Sigmoid colon (tissue), 7 donors: ENCODE results near the gene IRF4. TPM values are rescaled to one million over a fixed set of nuclear protein-coding genes. Genes with fewer than 3 reads are reported as not detected.

Experiments
- DNase-seq: peaks from one replicate; pipeline ENCODE4 v3.0.0-alpha.2; 2019
- H3K27ac ChIP-seq, 4 donors: fragments of 200-600 bp; sonication (generic); one replicate each; pipeline ENCODE4 v1.5.1; 2016 to 2019; ENCODE audit warnings: mild to moderate bottlenecking in 1 of 4
- H3K27me3 ChIP-seq, 3 donors: fragments of 200-600 bp; sonication (generic); one replicate each; pipeline ENCODE4 v1.5.1; 2019; ENCODE audit warnings: mild to moderate bottlenecking in 1 of 3
- H3K36me3 ChIP-seq, 4 donors: fragments of 200-600 bp; sonication (generic); one replicate each; pipeline ENCODE4 v1.5.1; 2016 to 2019
- H3K4me1 ChIP-seq, 4 donors: fragments of 200-600 bp; sonication (generic); one replicate each; pipeline ENCODE4 v1.5.1; 2017 to 2019
- H3K4me3 ChIP-seq, 4 donors: fragments of 200-600 bp; sonication (generic); one replicate each; pipeline ENCODE4 v1.5.1; 2017 to 2019; ENCODE audit warnings: mild to moderate bottlenecking in 2 of 4, moderate library complexity in 1 of 4
- H3K9me3 ChIP-seq, 4 donors: fragments of 200-600 bp in 3 of 4; sonication (generic) in 3 of 4; one replicate each; pipeline versions ENCODE4 v1.5.1 to v1.6.1; 2013 to 2019
- CTCF ChIP-seq, 4 experiments: fragments of 450-650 bp in 3 of 4; fragments of 200-600 bp in 1 of 4; IDR thresholded peaks; one replicate each; pipeline ENCODE4 v1.5.1; 2016 to 2019; ENCODE audit warnings: antibody characterized with exemption in 4 of 4, mild to moderate bottlenecking in 3 of 4, moderate library complexity in 2 of 4
- EP300 ChIP-seq, 4 donors: sonication (generic); formaldehyde crosslinking; IDR thresholded peaks; one replicate each; pipeline ENCODE4 v1.6.1; 2017; ENCODE audit warnings: antibody characterized with exemption in 4 of 4
- POLR2A ChIP-seq, 2 donors: fragments of 450-650 bp; IDR thresholded peaks; one replicate each; pipeline ENCODE4 v1.6.1; 2016; ENCODE audit warnings: antibody characterized with exemption in 2 of 2, mild to moderate bottlenecking in 2 of 2, moderate library complexity in 2 of 2
- POLR2AphosphoS5 ChIP-seq, 4 donors: sonication (generic); formaldehyde crosslinking; IDR thresholded peaks; one replicate each; pipeline ENCODE4 v1.6.1; 2017; ENCODE audit warnings: antibody characterized with exemption in 4 of 4
- WGBS, 2 donors: extraction: QIAGEN DNeasy Blood & Tissue Kit; methylation state at CpG; one replicate each; pipeline ENCODE4 v1.1.7; 2013; 5-methylcytosine and 5-hydroxymethylcytosine counted together
- intact Hi-C: fragments of 100-400 bp; cut with DNase I; formaldehyde crosslinking; loops from one replicate; pipeline ENCODE4 v1.15.1; 2023
- polyA plus RNA-seq, 3 donors: library from polyadenylated mRNA; stranded (reverse); fragments of 200-250 nt; gene quantifications; one replicate each; pipeline ENCODE4 v1.2.3, GENCODE V29; 2013
- total RNA-seq, 4 donors: library from RNA; depleted of rRNA; stranded (reverse); fragments of >200 nt; gene quantifications; one replicate each; pipeline ENCODE4 v1.1.0, GENCODE V29; 2016
- donor health status: healthy with polysubstance abuse.
- donor health status: Bipolar disorder and iron deficiency.
- donor health status: healthy.

Gene IRF4
- total and polyA plus RNA-seq, 7 donors: 0.28 to 9.3 (median 0.46) TPM

GRCh38 chr6:350371-350770, 41.2 kb upstream of the IRF4 start:
- Histone ChIP-seq H3K4me3 (no peak overlapping the region), H3K27me3 (no peaks in the 10 kb centered on the region), H3K4me1 (peaks cover 0 to 9% (median 3%) of the 10 kb centered on the region in 4 donors), H3K36me3 (peaks cover 13 to 32% (median 16%) of the 10 kb centered on the region in 4 donors), H3K27ac (no peak overlapping the region), H3K9me3 (no peaks in the 10 kb centered on the region)
- 91 to 93% methylated on average over 9 of the region's 9 CpGs for WGBS, 2 donors
- intact Hi-C loops: no loop called here
- no peak for DNase-seq
- no peak for TF ChIP-seq POLR2A (IDR thresholded peaks at IDR 0.05)
- no peak for TF ChIP-seq POLR2AphosphoS5 (IDR thresholded peaks at IDR 0.05)
- no peak for TF ChIP-seq CTCF (IDR thresholded peaks at IDR 0.05)
- TF ChIP-seq EP300 (IDR thresholded peaks at IDR 0.05): no peak

GRCh38 chr6:351011-351866, 40.3 kb upstream of the IRF4 start:
- H3K36me3 ChIP-seq: peaks cover 13 to 32% (median 16%) of the 10 kb centered on the region in 4 donors
- 90 to 92% methylated on average over 31 of the region's 31 CpGs for WGBS, 2 donors
- peak; percentile 65 for DNase-seq
- TF ChIP-seq POLR2AphosphoS5 (IDR thresholded peaks at IDR 0.05): no peak
- no peak for TF ChIP-seq EP300 (IDR thresholded peaks at IDR 0.05)
- TF ChIP-seq CTCF (IDR thresholded peaks at IDR 0.05): no peak
- no peak for TF ChIP-seq POLR2A (IDR thresholded peaks at IDR 0.05)
- no peaks in the 10 kb centered on the region for H3K27me3 ChIP-seq
- intact Hi-C loops: no loop called here
- peaks cover 0 to 3% (median under 1%) of the 10 kb centered on the region in 4 donors for H3K4me1 ChIP-seq
- no peak overlapping the region for H3K4me3 ChIP-seq
- no peaks in the 10 kb centered on the region for H3K9me3 ChIP-seq
- H3K27ac ChIP-seq: no peak overlapping the region

- intact Hi-C loops: no loop called here
- peaks cover 13 to 32% (median 16%) of the 10 kb centered on the region in 4 donors for H3K36me3 ChIP-seq
Measured at GRCh38 chr6:351867-352289, 39.7 kb upstream of the IRF4 start.

GRCh38 chr6:352474-352873, 39.1 kb upstream of the IRF4 start:
- peaks cover 13 to 32% (median 16%) of the 10 kb centered on the region in 4 donors for H3K36me3 ChIP-seq
- H3K4me3 ChIP-seq: no peak overlapping the region
- no peaks in the 10 kb centered on the region for H3K9me3 ChIP-seq
- peak; percentile 56 for DNase-seq
- no peaks in the 10 kb centered on the region for H3K4me1 ChIP-seq
- TF ChIP-seq POLR2A (IDR thresholded peaks at IDR 0.05) (no peak), EP300 (IDR thresholded peaks at IDR 0.05) (no peak), CTCF (IDR thresholded peaks at IDR 0.05) (no peak), POLR2AphosphoS5 (IDR thresholded peaks at IDR 0.05) (no peak)
- no peaks in the 10 kb centered on the region for H3K27me3 ChIP-seq
- no peak overlapping the region for H3K27ac ChIP-seq
- 87 to 90% methylated on average over 5 of the region's 5 CpGs for WGBS, 2 donors
- intact Hi-C loops: no loop called here

More at GRCh38 chr6:351867-352289, 39.7 kb upstream of the IRF4 start:
- no peak overlapping the region for H3K4me3 ChIP-seq
- WGBS, 2 donors: 77 to 87% methylated on average over 4 of the region's 4 CpGs
- H3K9me3 ChIP-seq: no peaks in the 10 kb centered on the region
- no peak overlapping the region for H3K27ac ChIP-seq
- peak; percentile 63 for DNase-seq
- TF ChIP-seq CTCF (IDR thresholded peaks at IDR 0.05) (no peak), EP300 (IDR thresholded peaks at IDR 0.05) (no peak), POLR2AphosphoS5 (IDR thresholded peaks at IDR 0.05) (no peak), POLR2A (IDR thresholded peaks at IDR 0.05) (no peak)
- no peaks in the 10 kb centered on the region for H3K27me3 ChIP-seq
- no peaks in the 10 kb centered on the region for H3K4me1 ChIP-seq
